B cell (primary cell): ENCODE results near the gene NUBPL. TPM values are rescaled to one million over a fixed set of nuclear protein-coding genes. Genes with fewer than 3 reads are reported as not detected.

Experiments
- ATAC-seq: fragments of 200-7000 bp; cut with Tn5 transposase; one replicate; pipeline ENCODE4 v1.10.0; 2021; ENCODE audit warnings: low read depth, mild to moderate bottlenecking, moderate number of reproducible peaks, moderate library complexity
- CTCF ChIA-PET: fragments of 350-600 bp; sonication (Branson Sonifier 250); formaldehyde crosslinking; loops from one replicate; lab custom pipeline; 2021; ENCODE audit warnings: antibody characterized with exemption, inconsistent platforms; lab: Charles Lee
- POLR2A ChIA-PET: fragments of 350-600 bp; sonication (Branson Sonifier 250); formaldehyde crosslinking; loops from one replicate; lab custom pipeline; 2021; ENCODE audit warnings: antibody characterized with exemption; lab: Charles Lee
- DNase-seq: peaks from one replicate; pipeline ENCODE4 v3.0.0; 2013
- H2AFZ ChIP-seq: 2 replicates; pipeline ENCODE4 v1.6.1; 2012; ENCODE audit warnings: mild to moderate bottlenecking, low read depth, low read length; ENCODE audit not compliant: insufficient read depth, poor library complexity, severe bottlenecking
- H3K27ac ChIP-seq, 2 donors: 1 replicate in 1 of 2; 2 replicates in 1 of 2; pipeline ENCODE4 v1.5.1; 2012 to 2013; ENCODE audit warnings: low read length in 2 of 2, mild to moderate bottlenecking in 2 of 2, moderate library complexity in 1 of 2
- H3K27me3 ChIP-seq, 4 experiments: fragments of 200-600 bp in 1 of 4; sonication (generic) in 1 of 4; replicated peaks in 1 of 4; 1 replicate in 2 of 4; 2 replicates in 2 of 4; pipeline versions ENCODE4 v1.6.1 to v1.7.0; 2013 to 2016; ENCODE audit warnings: low read length in 3 of 4, mild to moderate bottlenecking in 2 of 4, mixed read lengths in 1 of 4, moderate library complexity in 1 of 4; ENCODE audit not compliant: insufficient read depth in 4 of 4, control insufficient read depth in 3 of 4; ENCODE audit errors: control extremely low read depth in 1 of 4
- H3K36me3 ChIP-seq, 2 experiments: replicated peaks in 1 of 2; 1 replicate in 1 of 2; 2 replicates in 1 of 2; pipeline versions ENCODE4 v1.6.1 to v1.7.1; 2013; ENCODE audit warnings: low read length in 1 of 2; ENCODE audit not compliant: insufficient read depth in 2 of 2, control insufficient read depth in 1 of 2; ENCODE audit errors: control extremely low read depth in 1 of 2, extremely low read depth in 1 of 2
- H3K4me1 ChIP-seq, 2 donors: fragments of 200-600 bp in 1 of 2; sonication (generic) in 1 of 2; 1 replicate in 1 of 2; 2 replicates in 1 of 2; pipeline versions ENCODE4 v1.5.1 to v1.6.1; 2013 to 2017; ENCODE audit warnings: low read length in 2 of 2; ENCODE audit not compliant: control insufficient read depth in 2 of 2, insufficient read depth in 2 of 2
- H3K4me2 ChIP-seq: replicated peaks from 2 replicates; pipeline ENCODE3; 2012; ENCODE audit warnings: mild to moderate bottlenecking, low read depth, low read length; ENCODE audit not compliant: poor library complexity, severe bottlenecking
- H3K4me3 ChIP-seq, 5 experiments: fragments of 200-600 bp in 1 of 5; sonication (generic) in 1 of 5; 1 replicate in 3 of 5; 2 replicates in 2 of 5; pipeline versions ENCODE4 v1.5.1 to v1.7.0; 2011 to 2016; ENCODE audit warnings: low read length in 4 of 5, mild to moderate bottlenecking in 4 of 5, low read depth in 2 of 5, control low read depth in 1 of 5, moderate library complexity in 1 of 5; ENCODE audit not compliant: insufficient read depth in 1 of 5; ENCODE audit errors: control extremely low read depth in 1 of 5, extremely low read depth in 1 of 5
- H3K79me2 ChIP-seq: fragments of 200-600 bp; sonication (generic); one replicate; pipeline ENCODE4 v1.6.0; 2016; ENCODE audit warnings: low read length; ENCODE audit not compliant: control insufficient read depth, insufficient read depth
- H3K9ac ChIP-seq: fragments of 200-600 bp; sonication (generic); 2 replicates; pipeline ENCODE4 v1.6.1; 2017; ENCODE audit warnings: mild to moderate bottlenecking, low read length, moderate library complexity
- H3K9me3 ChIP-seq, 3 donors: one replicate each; pipeline versions ENCODE4 v1.6.1 to v1.7.1; 2013; ENCODE audit warnings: low read length in 2 of 3; ENCODE audit not compliant: control insufficient read depth in 2 of 3, insufficient read depth in 1 of 3; ENCODE audit errors: control extremely low read depth in 1 of 3
- H4K20me1 ChIP-seq: 2 replicates; pipeline ENCODE4 v1.6.0; 2012; ENCODE audit warnings: mild to moderate bottlenecking, low read length; ENCODE audit not compliant: insufficient read depth, control insufficient read depth, poor library complexity, severe bottlenecking
- H3K27ac Mint-ChIP-seq: one replicate; pipeline ENCODE4 v1.8.0; 2021; ENCODE audit warnings: mixed read lengths
- H3K27me3 Mint-ChIP-seq: one replicate; pipeline ENCODE4 v1.8.0; 2021; ENCODE audit warnings: mixed read lengths
- H3K4me1 Mint-ChIP-seq: one replicate; pipeline ENCODE4 v1.8.0; 2021; ENCODE audit warnings: mixed read lengths
- H3K4me3 Mint-ChIP-seq: one replicate; pipeline ENCODE4 v1.8.0; 2021; ENCODE audit warnings: mixed read lengths
- H3K9me3 Mint-ChIP-seq: one replicate; pipeline ENCODE4 v1.8.0; 2022; ENCODE audit warnings: mixed read lengths; ENCODE audit not compliant: insufficient read depth
- CTCF ChIP-seq: fragments of 200-600 bp; IDR thresholded peaks from one replicate; pipeline ENCODE4 v1.8.0; 2022; ENCODE audit warnings: antibody characterized with exemption, mild to moderate bottlenecking
- EZH2 ChIP-seq: IDR thresholded peaks from 2 replicates; pipeline ENCODE4 v1.6.1; 2012; ENCODE audit warnings: borderline replicate concordance, low read depth, mild to moderate bottlenecking, moderate library complexity, low read length; ENCODE audit not compliant: insufficient read depth, poor library complexity, severe bottlenecking
- WGBS: methylation state at CpG from one replicate; pipeline ENCODE4 v1.1.5; 2013; ENCODE audit warnings: missing lambda C conversion rate; ENCODE audit not compliant: insufficient coverage; 5-methylcytosine and 5-hydroxymethylcytosine counted together
- intact Hi-C: fragments of 100-400 bp; cut with micrococcal nuclease; formaldehyde crosslinking; loops from one replicate; pipeline ENCODE4 v1.10.0; 2022
- polyA plus RNA-seq: library from polyadenylated mRNA; depleted of rRNA; stranded (reverse); fragments of >200 nt; gene quantifications from 2 replicates; pipeline ENCODE4 v1.2.3, GENCODE V29; 2012
- total RNA-seq, 2 donors: library from RNA; stranded (reverse); fragments of 120-200 nt in 1 of 2; gene quantifications; 1 replicate in 1 of 2; 2 replicates in 1 of 2; pipeline versions ENCODE4 v1.2.3 to v1.2.4, GENCODE V29; 2013 to 2022

NUBPL gene
- total and polyA plus RNA-seq, 2 donors (not counting 1 experiment from before 2014, with no cell fraction given), result 1.9 to 14.2 TPM

- H3K79me2 ChIP-seq, result no peaks in the 10 kb centered on the region
- H3K27ac ChIP-seq, result no peak overlapping the region
- H3K4me2 ChIP-seq, result no peak overlapping the region
- intact Hi-C loops, result no loop called here
- H3K9me3 Mint-ChIP-seq, result peaks cover 9% of the 10 kb centered on the region
- no peak overlapping the region for H3K4me3 Mint-ChIP-seq
- H4K20me1 ChIP-seq, result no peaks in the 10 kb centered on the region
- no peak overlapping the region for H3K27ac Mint-ChIP-seq
- POLR2A ChIA-PET, result no interaction called here
- no peak overlapping the region for H3K9ac ChIP-seq
- CTCF ChIA-PET, result no interaction called here
- peaks cover 0 to 15% (median 0%) of the 10 kb centered on the region in 3 donors for H3K9me3 ChIP-seq
- no peaks in the 10 kb centered on the region for H3K4me1 ChIP-seq
- no peak overlapping the region for H3K4me3 ChIP-seq
- 93% methylated on average over 11 of the region's 18 CpGs for WGBS
- no peaks in the 10 kb centered on the region for H3K27me3 Mint-ChIP-seq
- no peak overlapping the region for H2AFZ ChIP-seq
- DNase-seq, result no peak
- peaks cover 0 to 3% of the 10 kb centered on the region in 2 experiments for H3K36me3 ChIP-seq
- no peak for TF ChIP-seq CTCF
- no peak for TF ChIP-seq EZH2
- no peaks in the 10 kb centered on the region for H3K27me3 ChIP-seq
- ATAC-seq, result no peak
- H3K4me1 Mint-ChIP-seq, result no peaks in the 10 kb centered on the region
Measured at GRCh38 chr14:31712244-31713127, 151.3 kb downstream of the NUBPL start.

GRCh38 chr14:31716208-31716607, 155.0 kb downstream of the NUBPL start:
- no peak for ATAC-seq
- Histone ChIP-seq H3K9ac (no peak overlapping the region), H3K27ac (no peak overlapping the region), H4K20me1 (no peaks in the 10 kb centered on the region), H3K36me3 (peaks cover 0 to 1% of the 10 kb centered on the region in 2 experiments), H3K27me3 (no peaks in the 10 kb centered on the region), H3K4me1 (no peaks in the 10 kb centered on the region), H3K79me2 (no peaks in the 10 kb centered on the region), H2AFZ (no peak overlapping the region), H3K9me3 (peaks cover 0 to 11% (median 0%) of the 10 kb centered on the region in 3 donors), H3K4me2 (no peak overlapping the region), H3K4me3 (no peak overlapping the region)
- Mint-ChIP-seq H3K4me3 (no peak overlapping the region), H3K4me1 (no peaks in the 10 kb centered on the region), H3K27me3 (no peaks in the 10 kb centered on the region), H3K27ac (no peak overlapping the region), H3K9me3 (peaks cover 9% of the 10 kb centered on the region)
- intact Hi-C loops, result no loop called here
- ChIA-PET CTCF (no interaction called here), POLR2A (no interaction called here)
- DNase-seq, result no peak
- no peak for TF ChIP-seq CTCF
- no peak for TF ChIP-seq EZH2
